GM23338 (cell line): ENCODE results near the gene TAS2R43. TPM values are rescaled to one million over a fixed set of nuclear protein-coding genes. Genes with fewer than 3 reads are reported as not detected.
"Not testable (repeated sequence)": the region's sequence is repeated elsewhere in the genome, so short reads cannot be mapped to it uniquely, and the experiment has no call there.

Source experiments
- ATAC-seq: fragments of 200-7000 bp; cut with Tn5 transposase; 3 replicates; pipeline ENCODE4 v1.9.1; 2020
- DNase-seq: peaks from one replicate; pipeline ENCODE4 v3.0.0-alpha.2; 2015; ENCODE audit warnings: low spot score
- H2AFZ ChIP-seq: fragments of 200-600 bp; sonication (generic); 2 replicates; pipeline ENCODE4 v1.8.0; 2016; ENCODE audit warnings: antibody characterized with exemption, mild to moderate bottlenecking, moderate library complexity
- H3F3A ChIP-seq: fragments of 200-600 bp; sonication (generic); replicated peaks from 2 replicates; pipeline ENCODE4 v1.8.0; 2017; ENCODE audit warnings: antibody characterized with exemption, mixed run types, low read depth
- H3K27ac ChIP-seq: fragments of 200-600 bp; sonication (generic); 2 replicates; pipeline ENCODE4 v1.6.1; 2016; ENCODE audit warnings: low read depth
- H3K27me3 ChIP-seq: fragments of 200-600 bp; sonication (generic); 2 replicates; pipeline ENCODE4 v1.8.0; 2016; ENCODE audit warnings: mild to moderate bottlenecking, mixed run types, moderate library complexity; ENCODE audit not compliant: insufficient read depth
- H3K36me3 ChIP-seq: fragments of 200-600 bp; sonication (generic); 2 replicates; pipeline ENCODE4 v1.8.0; 2016; ENCODE audit warnings: mild to moderate bottlenecking; ENCODE audit not compliant: insufficient read depth
- H3K4me1 ChIP-seq: fragments of 200-600 bp; sonication (generic); 2 replicates; pipeline ENCODE4 v1.8.0; 2016; ENCODE audit warnings: mild to moderate bottlenecking, moderate library complexity; ENCODE audit not compliant: insufficient read depth
- H3K4me2 ChIP-seq: fragments of 200-600 bp; sonication (generic); 2 replicates; pipeline ENCODE4 v1.7.1; 2017; ENCODE audit warnings: mixed run types
- H3K4me3 ChIP-seq: fragments of 200-600 bp; sonication (generic); 2 replicates; pipeline ENCODE4 v1.6.1; 2016; ENCODE audit warnings: mixed run types
- H3K79me2 ChIP-seq: fragments of 200-600 bp; sonication (generic); replicated peaks from 2 replicates; pipeline ENCODE4 v1.8.0; 2017; ENCODE audit warnings: mild to moderate bottlenecking; ENCODE audit not compliant: insufficient read depth
- H3K9me2 ChIP-seq: fragments of 200-600 bp; sonication (generic); 2 replicates; pipeline ENCODE4 v1.8.0; 2017; ENCODE audit not compliant: insufficient read depth
- H4K20me1 ChIP-seq: fragments of 200-600 bp; sonication (generic); replicated peaks from 2 replicates; pipeline ENCODE4 v1.8.0; 2017; ENCODE audit warnings: mild to moderate bottlenecking; ENCODE audit not compliant: insufficient read depth
- H3K27ac Mint-ChIP-seq: 2 replicates; pipeline ENCODE4 v1.8.0; 2020; ENCODE audit warnings: inconsistent platforms, mild to moderate bottlenecking, moderate library complexity, mixed read lengths
- H3K27me3 Mint-ChIP-seq: 3 replicates; pipeline ENCODE4 v1.8.0; 2022; ENCODE audit warnings: low read depth, mild to moderate bottlenecking, moderate library complexity, mixed read lengths, inconsistent platforms; ENCODE audit not compliant: insufficient read depth, poor library complexity
- H3K36me3 Mint-ChIP-seq: 3 replicates; pipeline ENCODE4 v1.8.0; 2021; ENCODE audit warnings: low read depth, mild to moderate bottlenecking, inconsistent platforms, moderate library complexity, mixed read lengths
- H3K4me1 Mint-ChIP-seq: 3 replicates; pipeline ENCODE4 v1.8.0; 2020; ENCODE audit warnings: mild to moderate bottlenecking, inconsistent platforms, mixed read lengths
- H3K4me3 Mint-ChIP-seq: 3 replicates; pipeline ENCODE4 v1.8.0; 2021; ENCODE audit warnings: moderate library complexity, mild to moderate bottlenecking, inconsistent platforms, mixed read lengths
- H3K9me3 Mint-ChIP-seq: 3 replicates; pipeline ENCODE4 v1.8.0; 2020; ENCODE audit warnings: moderate library complexity, mild to moderate bottlenecking, inconsistent platforms, mixed read lengths
- CREB1 ChIP-seq: fragments of 250-450 bp; sonication (Bioruptor Pico); IDR thresholded peaks from 2 replicates; pipeline ENCODE4 v1.5.0; 2020; ENCODE audit warnings: low read depth, mild to moderate bottlenecking, moderate library complexity
- EZH2 ChIP-seq: fragments of 200-600 bp; sonication (generic); IDR thresholded peaks from one replicate; pipeline ENCODE4 v1.8.0; 2017; ENCODE audit warnings: antibody characterized with exemption, mild to moderate bottlenecking, low read depth; ENCODE audit not compliant: unreplicated experiment
- EZH2phosphoT487 ChIP-seq: fragments of 200-600 bp; sonication (generic); IDR thresholded peaks from one replicate; pipeline ENCODE4 v1.8.1; 2018; ENCODE audit warnings: antibody characterized with exemption; ENCODE audit not compliant: unreplicated experiment
- JUNB ChIP-seq: IDR thresholded peaks from one replicate; pipeline ENCODE4 v1.6.1; 2016; ENCODE audit warnings: antibody characterized with exemption; ENCODE audit not compliant: unreplicated experiment
- POLR2AphosphoS5 ChIP-seq: IDR thresholded peaks from 2 replicates; pipeline ENCODE4 v1.6.1; 2016; ENCODE audit warnings: antibody characterized with exemption, low read depth
- ZNF331 ChIP-seq: fragments of 250-450 bp; sonication (Bioruptor Pico); IDR thresholded peaks from 2 replicates; pipeline ENCODE4 v1.5.0; 2020; ENCODE audit warnings: low read depth, mild to moderate bottlenecking, moderate library complexity
- polyA plus RNA-seq: library from polyadenylated mRNA; unstranded; fragments of >200 nt; fragmentation: Nextera tagmentation; extraction: Ambion mirVana; gene quantifications from 2 replicates; pipeline ENCODE4 v1.2.1, GENCODE V29; 2016
- total RNA-seq: library from RNA; depleted of rRNA; stranded (reverse); fragments of >200 nt; shearing (Covaris generic); gene quantifications from 2 replicates; pipeline ENCODE4 v1.2.3, GENCODE V29; 2014
- TF ChIP-seq, protein P1 (sequence below): IDR thresholded peaks from 2 replicates; pipeline ENCODE4 v1.6.1; 2016; ENCODE audit warnings: antibody characterized with exemption
- TF ChIP-seq, protein P2 (sequence below), 2 experiments: fragments of 200-600 bp in 1 of 2; sonication (generic) in 1 of 2; conservative IDR thresholded peaks; 2 replicates each; pipeline versions ENCODE4 v1.5.1 to v1.6.1; 2016 to 2017; ENCODE audit warnings: antibody characterized with exemption in 2 of 2, low read depth in 2 of 2, mild to moderate bottlenecking in 2 of 2, moderate library complexity in 1 of 2
- TF ChIP-seq, protein P3 (sequence below): fragments of 250-450 bp; sonication (Bioruptor Pico); IDR thresholded peaks from 2 replicates; pipeline ENCODE4 v1.5.0; 2020; ENCODE audit warnings: mild to moderate bottlenecking, moderate library complexity

The TAS2R43 gene
- total and polyA plus RNA-seq, 2 experiments from 2014 or later = 2.7 TPM; not detected in 1

DNA sequence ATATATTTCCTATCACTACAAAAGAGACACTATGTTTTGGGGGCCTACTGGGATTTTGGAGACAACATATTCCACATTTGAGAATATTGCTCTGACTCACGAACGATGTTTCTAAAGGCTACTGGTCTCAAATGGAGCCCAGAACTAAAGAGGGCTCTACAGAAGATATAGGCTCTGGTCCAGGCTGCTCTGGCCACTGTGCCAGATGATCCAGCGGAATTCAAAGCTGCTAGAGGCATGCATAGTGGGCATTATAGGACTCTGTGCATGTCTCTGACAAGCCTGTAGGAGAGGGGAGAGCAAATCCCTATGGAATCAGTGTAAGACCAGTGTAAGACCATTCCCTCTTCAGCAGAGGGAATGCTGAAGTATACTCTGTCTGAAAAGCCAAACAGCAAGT lies 38.3 kb upstream of the TAS2R43 start:
- H3K27me3 Mint-ChIP-seq = no peaks in the 10 kb centered on the region
- H3K4me1 Mint-ChIP-seq = 0 out of 3 replicates have a peak, but pooled peaks cover 3% of the 10 kb centered on the region
- no peak overlapping the region for H3K4me2 ChIP-seq
- no peaks in the 10 kb centered on the region for H3K27me3 ChIP-seq
- no peaks in the 10 kb centered on the region; the same call in 1 of the 2 replicates for H3K36me3 ChIP-seq
- H3K9me2 ChIP-seq = no peaks in the 10 kb centered on the region
- no peaks in the 10 kb centered on the region for H3K4me1 ChIP-seq
- no peak overlapping the region for H3K4me3 ChIP-seq
- H3K36me3 Mint-ChIP-seq = peaks cover 30% of the 10 kb centered on the region
- H4K20me1 ChIP-seq = peaks cover 4% of the 10 kb centered on the region
- H3K79me2 ChIP-seq = peaks cover 88% of the 10 kb centered on the region
- H3K27ac ChIP-seq = no peak overlapping the region
- H3K27ac Mint-ChIP-seq = peak overlapping the region; percentile 36; the same call in 1 of the 2 replicates
- no peak overlapping the region for H3K4me3 Mint-ChIP-seq
- no peaks in the 10 kb centered on the region for H3F3A ChIP-seq
- TF ChIP-seq, protein P1, sequence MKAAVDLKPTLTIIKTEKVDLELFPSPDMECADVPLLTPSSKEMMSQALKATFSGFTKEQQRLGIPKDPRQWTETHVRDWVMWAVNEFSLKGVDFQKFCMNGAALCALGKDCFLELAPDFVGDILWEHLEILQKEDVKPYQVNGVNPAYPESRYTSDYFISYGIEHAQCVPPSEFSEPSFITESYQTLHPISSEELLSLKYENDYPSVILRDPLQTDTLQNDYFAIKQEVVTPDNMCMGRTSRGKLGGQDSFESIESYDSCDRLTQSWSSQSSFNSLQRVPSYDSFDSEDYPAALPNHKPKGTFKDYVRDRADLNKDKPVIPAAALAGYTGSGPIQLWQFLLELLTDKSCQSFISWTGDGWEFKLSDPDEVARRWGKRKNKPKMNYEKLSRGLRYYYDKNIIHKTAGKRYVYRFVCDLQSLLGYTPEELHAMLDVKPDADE = no peak
- no peak for TF ChIP-seq JUNB
- TF ChIP-seq, protein P2, sequence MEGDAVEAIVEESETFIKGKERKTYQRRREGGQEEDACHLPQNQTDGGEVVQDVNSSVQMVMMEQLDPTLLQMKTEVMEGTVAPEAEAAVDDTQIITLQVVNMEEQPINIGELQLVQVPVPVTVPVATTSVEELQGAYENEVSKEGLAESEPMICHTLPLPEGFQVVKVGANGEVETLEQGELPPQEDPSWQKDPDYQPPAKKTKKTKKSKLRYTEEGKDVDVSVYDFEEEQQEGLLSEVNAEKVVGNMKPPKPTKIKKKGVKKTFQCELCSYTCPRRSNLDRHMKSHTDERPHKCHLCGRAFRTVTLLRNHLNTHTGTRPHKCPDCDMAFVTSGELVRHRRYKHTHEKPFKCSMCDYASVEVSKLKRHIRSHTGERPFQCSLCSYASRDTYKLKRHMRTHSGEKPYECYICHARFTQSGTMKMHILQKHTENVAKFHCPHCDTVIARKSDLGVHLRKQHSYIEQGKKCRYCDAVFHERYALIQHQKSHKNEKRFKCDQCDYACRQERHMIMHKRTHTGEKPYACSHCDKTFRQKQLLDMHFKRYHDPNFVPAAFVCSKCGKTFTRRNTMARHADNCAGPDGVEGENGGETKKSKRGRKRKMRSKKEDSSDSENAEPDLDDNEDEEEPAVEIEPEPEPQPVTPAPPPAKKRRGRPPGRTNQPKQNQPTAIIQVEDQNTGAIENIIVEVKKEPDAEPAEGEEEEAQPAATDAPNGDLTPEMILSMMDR (conservative IDR thresholded peaks at IDR 0.05; ENCODE audit: low read depth in 2 of 2) = no peak
- no peak for TF ChIP-seq CREB1 (CRISPR knock-in tag)
- TF ChIP-seq EZH2 = no peak
- no peak for TF ChIP-seq ZNF331
- no peak for TF ChIP-seq EZH2phosphoT487
- TF ChIP-seq, protein P3, sequence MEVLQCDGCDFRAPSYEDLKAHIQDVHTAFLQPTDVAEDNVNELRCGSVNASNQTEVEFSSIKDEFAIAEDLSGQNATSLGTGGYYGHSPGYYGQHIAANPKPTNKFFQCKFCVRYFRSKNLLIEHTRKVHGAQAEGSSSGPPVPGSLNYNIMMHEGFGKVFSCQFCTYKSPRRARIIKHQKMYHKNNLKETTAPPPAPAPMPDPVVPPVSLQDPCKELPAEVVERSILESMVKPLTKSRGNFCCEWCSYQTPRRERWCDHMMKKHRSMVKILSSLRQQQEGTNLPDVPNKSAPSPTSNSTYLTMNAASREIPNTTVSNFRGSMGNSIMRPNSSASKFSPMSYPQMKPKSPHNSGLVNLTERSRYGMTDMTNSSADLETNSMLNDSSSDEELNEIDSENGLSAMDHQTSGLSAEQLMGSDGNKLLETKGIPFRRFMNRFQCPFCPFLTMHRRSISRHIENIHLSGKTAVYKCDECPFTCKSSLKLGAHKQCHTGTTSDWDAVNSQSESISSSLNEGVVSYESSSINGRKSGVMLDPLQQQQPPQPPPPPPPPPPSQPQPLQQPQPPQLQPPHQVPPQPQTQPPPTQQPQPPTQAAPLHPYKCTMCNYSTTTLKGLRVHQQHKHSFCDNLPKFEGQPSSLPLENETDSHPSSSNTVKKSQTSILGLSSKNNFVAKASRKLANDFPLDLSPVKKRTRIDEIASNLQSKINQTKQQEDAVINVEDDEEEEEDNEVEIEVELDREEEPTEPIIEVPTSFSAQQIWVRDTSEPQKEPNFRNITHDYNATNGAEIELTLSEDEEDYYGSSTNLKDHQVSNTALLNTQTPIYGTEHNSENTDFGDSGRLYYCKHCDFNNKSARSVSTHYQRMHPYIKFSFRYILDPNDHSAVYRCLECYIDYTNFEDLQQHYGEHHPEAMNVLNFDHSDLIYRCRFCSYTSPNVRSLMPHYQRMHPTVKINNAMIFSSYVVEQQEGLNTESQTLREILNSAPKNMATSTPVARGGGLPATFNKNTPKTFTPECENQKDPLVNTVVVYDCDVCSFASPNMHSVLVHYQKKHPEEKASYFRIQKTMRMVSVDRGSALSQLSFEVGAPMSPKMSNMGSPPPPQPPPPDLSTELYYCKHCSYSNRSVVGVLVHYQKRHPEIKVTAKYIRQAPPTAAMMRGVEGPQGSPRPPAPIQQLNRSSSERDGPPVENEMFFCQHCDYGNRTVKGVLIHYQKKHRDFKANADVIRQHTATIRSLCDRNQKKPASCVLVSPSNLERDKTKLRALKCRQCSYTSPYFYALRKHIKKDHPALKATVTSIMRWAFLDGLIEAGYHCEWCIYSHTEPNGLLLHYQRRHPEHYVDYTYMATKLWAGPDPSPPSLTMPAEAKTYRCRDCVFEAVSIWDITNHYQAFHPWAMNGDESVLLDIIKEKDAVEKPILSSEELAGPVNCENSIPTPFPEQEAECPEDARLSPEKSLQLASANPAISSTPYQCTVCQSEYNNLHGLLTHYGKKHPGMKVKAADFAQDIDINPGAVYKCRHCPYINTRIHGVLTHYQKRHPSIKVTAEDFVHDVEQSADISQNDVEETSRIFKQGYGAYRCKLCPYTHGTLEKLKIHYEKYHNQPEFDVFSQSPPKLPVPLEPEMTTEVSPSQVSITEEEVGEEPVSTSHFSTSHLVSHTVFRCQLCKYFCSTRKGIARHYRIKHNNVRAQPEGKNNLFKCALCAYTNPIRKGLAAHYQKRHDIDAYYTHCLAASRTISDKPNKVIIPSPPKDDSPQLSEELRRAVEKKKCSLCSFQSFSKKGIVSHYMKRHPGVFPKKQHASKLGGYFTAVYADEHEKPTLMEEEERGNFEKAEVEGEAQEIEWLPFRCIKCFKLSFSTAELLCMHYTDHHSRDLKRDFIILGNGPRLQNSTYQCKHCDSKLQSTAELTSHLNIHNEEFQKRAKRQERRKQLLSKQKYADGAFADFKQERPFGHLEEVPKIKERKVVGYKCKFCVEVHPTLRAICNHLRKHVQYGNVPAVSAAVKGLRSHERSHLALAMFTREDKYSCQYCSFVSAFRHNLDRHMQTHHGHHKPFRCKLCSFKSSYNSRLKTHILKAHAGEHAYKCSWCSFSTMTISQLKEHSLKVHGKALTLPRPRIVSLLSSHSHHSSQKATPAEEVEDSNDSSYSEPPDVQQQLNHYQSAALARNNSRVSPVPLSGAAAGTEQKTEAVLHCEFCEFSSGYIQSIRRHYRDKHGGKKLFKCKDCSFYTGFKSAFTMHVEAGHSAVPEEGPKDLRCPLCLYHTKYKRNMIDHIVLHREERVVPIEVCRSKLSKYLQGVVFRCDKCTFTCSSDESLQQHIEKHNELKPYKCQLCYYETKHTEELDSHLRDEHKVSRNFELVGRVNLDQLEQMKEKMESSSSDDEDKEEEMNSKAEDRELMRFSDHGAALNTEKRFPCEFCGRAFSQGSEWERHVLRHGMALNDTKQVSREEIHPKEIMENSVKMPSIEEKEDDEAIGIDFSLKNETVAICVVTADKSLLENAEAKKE = no peak
- TF ChIP-seq POLR2AphosphoS5 = no peak
- H3K9me3 Mint-ChIP-seq = no peaks in the 10 kb centered on the region
- no peak overlapping the region for H2AFZ ChIP-seq
- DNase-seq (no peak), ATAC-seq (no peak)

DNA sequence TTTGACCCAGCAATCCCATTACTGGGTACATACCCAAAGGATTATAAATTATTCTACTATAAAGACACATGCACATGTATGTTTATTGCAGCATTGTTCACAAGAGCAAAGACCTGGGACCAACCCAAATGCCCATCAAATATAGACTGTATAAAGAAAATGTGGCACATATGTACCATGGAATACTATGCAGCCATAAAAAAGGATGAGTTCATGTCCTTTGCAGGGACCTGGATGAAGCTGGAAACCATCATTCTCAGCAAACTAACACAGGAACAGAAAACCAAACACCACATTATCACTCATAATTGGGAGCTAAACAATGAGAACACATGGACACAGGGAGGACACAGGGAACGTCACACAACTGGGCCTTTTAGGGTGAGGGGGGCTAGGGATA lies 22.0 kb upstream of the TAS2R43 start:
- peaks cover 31% of the 10 kb centered on the region for H3K9me3 Mint-ChIP-seq
- not testable (repeated sequence) for ATAC-seq, H3K36me3 ChIP-seq, H3K27ac ChIP-seq, H2AFZ ChIP-seq, H3K9me2 ChIP-seq, H3K4me2 ChIP-seq, DNase-seq, H3K4me1 ChIP-seq, H3K27me3 Mint-ChIP-seq, H3K27ac Mint-ChIP-seq, H3F3A ChIP-seq, H3K4me3 Mint-ChIP-seq, H3K4me3 ChIP-seq, H3K27me3 ChIP-seq, H3K4me1 Mint-ChIP-seq
- Histone ChIP-seq H4K20me1 (peaks cover 15% of the 10 kb centered on the region), H3K79me2 (peaks cover 97% of the 10 kb centered on the region)
- H3K36me3 Mint-ChIP-seq = peaks cover 62% of the 10 kb centered on the region

DNA sequence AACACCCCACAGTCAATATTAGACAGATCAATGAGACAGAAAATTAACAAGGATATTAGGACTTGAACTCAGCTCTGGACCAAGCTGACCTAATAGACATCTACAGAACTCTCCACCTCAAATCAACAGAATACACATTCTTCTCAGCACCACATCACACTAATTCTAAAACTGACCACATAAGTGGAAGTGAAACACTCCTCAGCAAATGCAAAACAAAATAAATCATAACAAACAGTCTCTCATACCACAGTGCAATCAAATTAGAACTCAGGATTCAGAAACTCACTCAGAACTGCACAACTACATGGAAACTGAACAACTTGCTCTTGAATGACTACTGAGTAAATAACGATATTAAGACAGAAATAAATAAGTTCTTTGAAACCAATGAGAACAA lies 19.1 kb upstream of the TAS2R43 start:
- H3K4me3 ChIP-seq, H3K27me3 Mint-ChIP-seq, H3K9me2 ChIP-seq, H3K36me3 ChIP-seq, H3K4me1 Mint-ChIP-seq, H3K27me3 ChIP-seq, H3K4me1 ChIP-seq, H2AFZ ChIP-seq, ATAC-seq, H3K4me2 ChIP-seq, H3K27ac ChIP-seq, H3K4me3 Mint-ChIP-seq, DNase-seq, H3K27ac Mint-ChIP-seq, H3F3A ChIP-seq: not testable (repeated sequence)
- Mint-ChIP-seq H3K9me3 (peaks cover 31% of the 10 kb centered on the region), H3K36me3 (peaks cover 81% of the 10 kb centered on the region)
- H3K79me2 ChIP-seq = peaks cover 99% of the 10 kb centered on the region
- peaks cover 21% of the 10 kb centered on the region; the same call in 1 of the 2 replicates for H4K20me1 ChIP-seq
